ENCODE measurements around the gene APLN. TPM values are rescaled to one million over a fixed set of nuclear protein-coding genes. Genes with fewer than 3 reads are reported as not detected.

The APLN gene
- total RNA-seq, 2 donors from 2014 or later, result 1.1 TPM; not detected in 1

DNA sequence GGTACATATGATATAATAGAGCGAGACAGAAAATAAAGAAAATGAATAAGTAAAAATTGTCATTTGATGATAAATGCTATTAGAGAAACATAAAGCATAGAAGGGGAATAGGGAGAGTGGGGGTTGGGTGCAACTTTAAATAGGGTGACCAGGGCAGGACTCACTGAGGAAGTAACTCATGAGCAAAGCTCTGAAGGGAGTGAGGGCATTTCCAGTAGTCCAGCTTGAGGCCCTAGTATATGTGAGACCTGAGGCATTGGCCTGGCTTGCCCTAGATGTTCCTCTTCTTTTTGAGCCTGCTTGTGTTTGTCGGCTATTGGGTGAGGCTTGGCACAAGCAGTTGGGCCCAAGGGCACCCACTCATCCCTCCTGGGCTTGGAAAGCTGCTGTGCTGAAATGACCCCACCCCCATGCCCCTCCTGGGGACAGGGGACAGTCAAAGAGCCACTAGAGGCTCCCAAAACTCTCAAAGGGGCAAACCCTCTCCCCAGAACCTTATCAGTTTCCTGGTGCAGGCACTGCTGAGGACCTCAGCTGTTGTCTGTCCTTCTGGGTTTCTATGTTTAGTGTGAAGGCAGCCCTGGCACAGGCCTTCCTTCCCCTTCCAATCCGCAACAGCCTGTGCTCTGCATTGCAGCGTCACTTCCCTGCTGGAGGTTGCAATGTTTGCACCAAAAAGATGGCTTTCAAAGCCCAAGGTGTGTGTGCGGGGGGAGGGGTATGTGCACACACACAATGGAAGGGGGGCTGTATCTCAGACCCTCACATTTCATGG is 40.1 kb downstream of the APLN start:
- H3K27me3 Mint-ChIP-seq, result peaks cover 0 to 6% of the 10 kb centered on the region in 2 donors
- no peak for ATAC-seq
- H3K36me3 Mint-ChIP-seq, result no peaks in the 10 kb centered on the region
- H3K27ac Mint-ChIP-seq, result no peak overlapping the region
- no peaks in the 10 kb centered on the region for H3K4me1 Mint-ChIP-seq (ENCODE audit: low read depth in 2 of 2)
- H3K4me3 Mint-ChIP-seq, result no peak overlapping the region
- no peak for DNase-seq (ENCODE audit: low spot score)
- no peaks in the 10 kb centered on the region for H3K9me3 Mint-ChIP-seq

DNA sequence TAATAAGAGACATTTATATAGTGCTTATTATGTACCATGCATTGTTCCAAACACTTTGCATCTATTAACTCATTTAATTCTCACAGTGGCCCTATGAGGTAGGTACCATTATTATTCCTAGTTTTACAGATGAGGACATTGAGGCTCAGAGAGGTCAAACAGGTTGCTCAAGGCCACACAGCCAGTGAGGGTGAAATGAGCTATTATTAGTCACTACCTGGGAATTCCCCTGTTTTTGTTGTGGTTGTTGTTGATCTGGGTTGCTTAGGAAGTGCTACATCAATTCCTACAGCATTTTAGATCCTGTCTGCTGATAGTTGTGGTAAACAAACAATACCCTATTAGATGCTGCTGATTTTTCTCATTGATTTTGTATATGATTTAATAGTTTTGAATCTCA is 41.2 kb downstream of the APLN start:
- Mint-ChIP-seq H3K4me1 (ENCODE audit: low read depth in 2 of 2) (no peaks in the 10 kb centered on the region), H3K36me3 (no peaks in the 10 kb centered on the region), H3K4me3 (no peak overlapping the region), H3K27ac (peak overlapping the region in 1 of 2 donors; percentile 11), H3K9me3 (no peaks in the 10 kb centered on the region), H3K27me3 (peaks cover 0 to 14% of the 10 kb centered on the region in 2 donors)
- ATAC-seq (no peak), DNase-seq (ENCODE audit: low spot score) (no peak)

GRCh38 chrX:129612396-129612795 is 42.4 kb downstream of the APLN start:
- Mint-ChIP-seq H3K36me3 (no peaks in the 10 kb centered on the region), H3K4me3 (no peak overlapping the region), H3K27ac (no peak overlapping the region), H3K4me1 (ENCODE audit: low read depth in 2 of 2) (no peaks in the 10 kb centered on the region), H3K9me3 (no peaks in the 10 kb centered on the region), H3K27me3 (peaks cover 0 to 15% of the 10 kb centered on the region in 2 donors)
- ATAC-seq, result no peak
- no peak for DNase-seq (ENCODE audit: low spot score)

- ATAC-seq, result no peak
- H3K9me3 Mint-ChIP-seq, result no peaks in the 10 kb centered on the region
- no peak for DNase-seq (ENCODE audit: low spot score)
- peaks cover 0 to 9% of the 10 kb centered on the region in 2 donors for H3K4me1 Mint-ChIP-seq (ENCODE audit: low read depth in 2 of 2)
- no peak overlapping the region for H3K27ac Mint-ChIP-seq
- H3K27me3 Mint-ChIP-seq, result peaks cover 0 to 17% of the 10 kb centered on the region in 2 donors
- H3K36me3 Mint-ChIP-seq, result no peaks in the 10 kb centered on the region
- no peak overlapping the region for H3K4me3 Mint-ChIP-seq
These were observed 45.4 kb downstream of the APLN start for GRCh38 chrX:129609395-129609794.

GRCh38 chrX:129608496-129608895 is 46.3 kb downstream of the APLN start:
- H3K36me3 Mint-ChIP-seq, result no peaks in the 10 kb centered on the region
- H3K4me3 Mint-ChIP-seq, result no peak overlapping the region
- peaks cover 0 to 15% of the 10 kb centered on the region in 2 donors for H3K27me3 Mint-ChIP-seq
- no peaks in the 10 kb centered on the region for H3K9me3 Mint-ChIP-seq
- ATAC-seq (no peak), DNase-seq (ENCODE audit: low spot score) (no peak)
- H3K27ac Mint-ChIP-seq, result no peak overlapping the region
- H3K4me1 Mint-ChIP-seq (ENCODE audit: low read depth in 2 of 2), result peaks cover 6 to 12% of the 10 kb centered on the region in 2 donors

- DNase-seq (ENCODE audit: low spot score), result peak; percentile 65
- no peak overlapping the region for H3K4me3 Mint-ChIP-seq
- peaks cover 0 to 15% of the 10 kb centered on the region in 2 donors for H3K27me3 Mint-ChIP-seq
- H3K36me3 Mint-ChIP-seq, result no peaks in the 10 kb centered on the region
- peaks cover 6 to 16% of the 10 kb centered on the region in 2 donors for H3K4me1 Mint-ChIP-seq (ENCODE audit: low read depth in 2 of 2)
- H3K9me3 Mint-ChIP-seq, result no peaks in the 10 kb centered on the region
- no peak overlapping the region for H3K27ac Mint-ChIP-seq
- peak in 1 of 2 donors; percentile 61 for ATAC-seq
These were observed 47.8 kb downstream of the APLN start for GRCh38 chrX:129606918-129607317.

GRCh38 chrX:129600981-129601424 is 53.8 kb downstream of the APLN start:
- H3K4me1 Mint-ChIP-seq (ENCODE audit: low read depth in 2 of 2), result peaks cover 6 to 14% of the 10 kb centered on the region in 2 donors
- ATAC-seq (no peak), DNase-seq (ENCODE audit: low spot score) (no peak)
- H3K36me3 Mint-ChIP-seq, result no peaks in the 10 kb centered on the region
- H3K4me3 Mint-ChIP-seq, result no peak overlapping the region
- no peaks in the 10 kb centered on the region for H3K9me3 Mint-ChIP-seq
- peaks cover 0 to 7% of the 10 kb centered on the region in 2 donors for H3K27me3 Mint-ChIP-seq
- H3K27ac Mint-ChIP-seq, result no peak overlapping the region

- no peaks in the 10 kb centered on the region for H3K36me3 Mint-ChIP-seq
- no peaks in the 10 kb centered on the region for H3K9me3 Mint-ChIP-seq
- H3K27ac Mint-ChIP-seq, result no peak overlapping the region
- H3K4me1 Mint-ChIP-seq (ENCODE audit: low read depth in 2 of 2), result peaks cover 6 to 11% of the 10 kb centered on the region in 2 donors
- DNase-seq (ENCODE audit: low spot score), result no peak
- H3K27me3 Mint-ChIP-seq, result peaks cover 0 to 7% of the 10 kb centered on the region in 2 donors
- H3K4me3 Mint-ChIP-seq, result no peak overlapping the region
- ATAC-seq, result no peak
These were observed 54.8 kb downstream of the APLN start for GRCh38 chrX:129599996-129600395.

- DNase-seq (ENCODE audit: low spot score) (no peak), ATAC-seq (no peak)
These were observed 55.3 kb downstream of the APLN start for GRCh38 chrX:129599499-129599898.

GRCh38 chrX:129597905-129598304 is 56.9 kb downstream of the APLN start:
- Mint-ChIP-seq H3K27me3 (peaks cover 0 to 7% of the 10 kb centered on the region in 2 donors), H3K4me1 (ENCODE audit: low read depth in 2 of 2) (peaks cover 0 to 6% of the 10 kb centered on the region in 2 donors), H3K9me3 (no peaks in the 10 kb centered on the region), H3K4me3 (no peak overlapping the region), H3K27ac (no peak overlapping the region), H3K36me3 (no peaks in the 10 kb centered on the region)
- ATAC-seq (no peak), DNase-seq (ENCODE audit: low spot score) (no peak)

More at GRCh38 chrX:129599499-129599898, 55.3 kb downstream of the APLN start:
- no peak overlapping the region for H3K27ac Mint-ChIP-seq
- peaks cover 6 to 11% of the 10 kb centered on the region in 2 donors for H3K4me1 Mint-ChIP-seq (ENCODE audit: low read depth in 2 of 2)
- no peaks in the 10 kb centered on the region for H3K9me3 Mint-ChIP-seq
- H3K27me3 Mint-ChIP-seq, result peaks cover 0 to 7% of the 10 kb centered on the region in 2 donors
- no peaks in the 10 kb centered on the region for H3K36me3 Mint-ChIP-seq
- H3K4me3 Mint-ChIP-seq, result no peak overlapping the region

DNA sequence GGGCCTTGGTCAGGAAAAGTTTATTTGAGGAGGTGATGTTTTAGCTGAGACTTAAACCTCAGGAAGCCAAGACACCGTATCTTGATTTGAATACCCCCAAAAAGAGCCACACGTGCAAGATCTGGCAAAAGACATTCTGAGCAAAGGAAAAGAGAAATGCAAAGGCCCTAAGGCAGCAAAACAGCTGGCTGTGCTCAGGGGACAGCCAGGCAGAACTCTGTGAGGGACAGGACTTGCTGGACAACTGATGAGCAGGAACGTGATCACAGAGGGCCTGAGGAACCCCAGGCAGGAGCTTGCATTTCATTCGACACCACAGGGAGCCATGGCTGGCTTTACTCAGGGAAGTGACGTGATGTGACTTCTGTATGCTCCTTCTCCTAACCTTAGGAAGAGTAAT is 58.7 kb downstream of the APLN start:
- H3K27ac Mint-ChIP-seq, result no peak overlapping the region
- no peak for ATAC-seq
- H3K27me3 Mint-ChIP-seq, result peaks cover 0 to 4% of the 10 kb centered on the region in 2 donors

More for the DNA sequence above, 58.7 kb downstream of the APLN start:
- DNase-seq (ENCODE audit: low spot score), result no peak
- no peaks in the 10 kb centered on the region for H3K9me3 Mint-ChIP-seq
- no peak overlapping the region for H3K4me3 Mint-ChIP-seq
- H3K4me1 Mint-ChIP-seq (ENCODE audit: low read depth in 2 of 2), result no peaks in the 10 kb centered on the region
- H3K36me3 Mint-ChIP-seq, result no peaks in the 10 kb centered on the region

Other genes with a start within 250 kb of the APLN start
- not detected for gene SMARCA1, start 131.5 kb downstream of the APLN start, total RNA-seq
- gene OCRL, start 114.7 kb downstream of the APLN start, total RNA-seq, result 1 to 10 TPM; 3.5 to 4.9 TPM
- gene XPNPEP2, start 84.0 kb upstream of the APLN start, total RNA-seq, result under 1 TPM; 0.14 to 0.55 TPM
- 100 to 1,000 TPM; 243 to 317 TPM for gene SASH3, start 125.0 kb upstream of the APLN start, total RNA-seq
- 10 to 100 TPM; 10.3 to 11.1 TPM for gene ZDHHC9, start 188.9 kb upstream of the APLN start, total RNA-seq